Hepatocyte (in vitro differentiated cells): ENCODE measurements around the gene SIK3.
"Not testable (repeated sequence)": the region's sequence is repeated elsewhere in the genome, so short reads cannot be mapped to it uniquely, and the experiment has no call there.

ENCODE experiments used
- CTCF ChIP-seq: fragments of 200-600 bp; sonication (generic); IDR thresholded peaks from 2 replicates; pipeline ENCODE4 v1.5.1; 2016; ENCODE audit warnings: antibody characterized with exemption, mild to moderate bottlenecking; ENCODE audit not compliant: poor library complexity
- EZH2 ChIP-seq: fragments of 200-600 bp; sonication (generic); IDR thresholded peaks from 2 replicates; pipeline ENCODE4 v1.6.1; 2016; ENCODE audit warnings: antibody characterized with exemption, mild to moderate bottlenecking, borderline replicate concordance
- EZH2phosphoT487 ChIP-seq: fragments of 200-600 bp; sonication (generic); IDR thresholded peaks from one replicate; pipeline ENCODE4 v1.6.1; 2018; ENCODE audit warnings: antibody characterized with exemption, mild to moderate bottlenecking, low read depth, moderate library complexity; ENCODE audit not compliant: unreplicated experiment, severe bottlenecking

GRCh38 chr11:117046627-117047026, 51.6 kb downstream of the SIK3 start:
- not testable (repeated sequence) for TF ChIP-seq CTCF, EZH2, EZH2phosphoT487
